Dedifferentiated amniotic fluid mesenchymal stem cell (primary cell): ENCODE measurements around the gene CNOT6.

ENCODE experiments used
- DNase-seq: peaks from one replicate; pipeline ENCODE4 v3.0.0-alpha.2; 2016; ENCODE audit errors: extremely low spot score

CNOT6 gene

GRCh38 chr5:180599981-180600553, 105.9 kb downstream of the CNOT6 start:
- DNase-seq, result no peak

- DNase-seq, result no peak
These were observed 106.4 kb downstream of the CNOT6 start for GRCh38 chr5:180600554-180601041.

GRCh38 chr5:180601591-180602480, 107.7 kb downstream of the CNOT6 start:
- no peak for DNase-seq

GRCh38 chr5:180602481-180603075, 108.4 kb downstream of the CNOT6 start:
- no peak for DNase-seq

GRCh38 chr5:180603076-180603594, 109.0 kb downstream of the CNOT6 start:
- DNase-seq, result no peak

GRCh38 chr5:180604271-180604670, 110.1 kb downstream of the CNOT6 start:
- DNase-seq, result no peak

- peak; percentile 40 for DNase-seq
These were observed 111.5 kb downstream of the CNOT6 start for GRCh38 chr5:180605554-180606214.

GRCh38 chr5:180606215-180606785, 112.1 kb downstream of the CNOT6 start:
- no peak for DNase-seq

GRCh38 chr5:180607861-180608571, 113.8 kb downstream of the CNOT6 start:
- DNase-seq, result no peak

GRCh38 chr5:180608572-180609310, 114.6 kb downstream of the CNOT6 start:
- DNase-seq, result no peak

GRCh38 chr5:180609386-180609785, 115.2 kb downstream of the CNOT6 start:
- DNase-seq, result no peak

GRCh38 chr5:180609817-180610550, 115.8 kb downstream of the CNOT6 start:
- no peak for DNase-seq

GRCh38 chr5:180611140-180611850, 117.1 kb downstream of the CNOT6 start:
- DNase-seq, result no peak

- no peak for DNase-seq
These were observed 118.5 kb downstream of the CNOT6 start for GRCh38 chr5:180612683-180613082.

- no peak for DNase-seq
These were observed 119.1 kb downstream of the CNOT6 start for GRCh38 chr5:180613188-180613813.

GRCh38 chr5:180613814-180614188, 119.6 kb downstream of the CNOT6 start:
- no peak for DNase-seq

GRCh38 chr5:180618487-180618828, 124.3 kb downstream of the CNOT6 start:
- DNase-seq, result no peak

GRCh38 chr5:180618829-180619562, 124.8 kb downstream of the CNOT6 start:
- DNase-seq, result no peak
